Measurements from ENCODE around the gene CCR3.

DNA sequence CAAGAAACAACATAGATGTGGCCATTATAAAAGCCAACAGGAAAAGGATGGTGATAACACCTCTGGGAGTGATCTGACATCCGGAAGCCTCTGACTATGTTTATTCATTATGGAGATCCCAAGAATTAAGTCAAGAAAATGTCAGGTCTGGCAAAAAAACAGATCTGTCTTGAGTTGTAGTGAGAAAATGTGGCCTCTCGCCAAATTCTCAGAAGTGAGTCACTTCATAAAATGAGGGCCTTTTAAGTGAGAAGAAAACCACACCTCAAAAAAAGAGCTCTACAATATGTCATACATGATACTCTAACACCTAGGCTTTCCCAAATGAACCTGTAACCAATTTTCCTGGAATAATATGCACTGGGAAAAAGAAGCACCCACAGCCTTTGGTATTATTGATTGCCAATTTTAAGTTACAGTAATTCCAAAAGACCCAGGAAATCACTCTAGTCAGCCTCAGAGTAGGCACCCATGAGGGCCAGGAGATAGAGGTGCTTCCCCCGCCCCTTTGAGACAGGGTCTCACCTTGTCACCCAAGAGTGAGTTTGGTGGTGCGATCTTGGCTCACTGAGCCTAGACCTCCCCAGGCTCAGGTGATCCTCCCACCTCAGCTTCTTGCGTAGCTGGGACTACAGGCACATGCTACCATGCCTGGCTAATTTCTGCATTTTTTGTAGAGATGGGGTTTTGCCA, 38.0 kb downstream of the CCR3 start:
- no peak for TF ChIP-seq CTCF (IDR thresholded peaks at IDR 0.05)
- TF ChIP-seq POLR2A (IDR thresholded peaks at IDR 0.05): no peak

All from body of pancreas (tissue), 4 donors.